ENCODE data around the gene EMC1.

EMC1 gene

GRCh38 chr1:19202396-19202795, 48.9 kb downstream of the EMC1 start:
- Histone ChIP-seq H3K27ac (peak overlapping the region in 1 of 2 donors; percentile 0), H3K4me3 (no peak overlapping the region)
- TF ChIP-seq CTCF (IDR thresholded peaks at IDR 0.05), result no peak
- DNase-seq (ENCODE audit: low spot score), result no peak

- DNase-seq (ENCODE audit: low spot score), result no peak
- no peak for TF ChIP-seq CTCF (IDR thresholded peaks at IDR 0.05)
- Histone ChIP-seq H3K27ac (no peak overlapping the region), H3K4me3 (no peak overlapping the region)
These were observed 51.2 kb downstream of the EMC1 start for GRCh38 chr1:19199969-19200604.

- TF ChIP-seq CTCF (IDR thresholded peaks at IDR 0.05), result no peak
- no peak for DNase-seq (ENCODE audit: low spot score)
- no peak overlapping the region for H3K27ac ChIP-seq
- H3K4me3 ChIP-seq, result no peak overlapping the region
These were observed 51.9 kb downstream of the EMC1 start for GRCh38 chr1:19199329-19199968.

- no peak overlapping the region for H3K4me3 ChIP-seq
- no peak overlapping the region for H3K27ac ChIP-seq
- no peak for DNase-seq (ENCODE audit: low spot score)
- TF ChIP-seq CTCF (IDR thresholded peaks at IDR 0.05), result no peak
These were observed 52.5 kb downstream of the EMC1 start for GRCh38 chr1:19198820-19199219.

GRCh38 chr1:19197845-19198244, 53.5 kb downstream of the EMC1 start:
- Histone ChIP-seq H3K4me3 (no peak overlapping the region), H3K27ac (no peak overlapping the region)
- no peak for TF ChIP-seq CTCF (IDR thresholded peaks at IDR 0.05)
- DNase-seq (ENCODE audit: low spot score), result no peak

- DNase-seq (ENCODE audit: low spot score), result no peak
- Histone ChIP-seq H3K4me3 (no peak overlapping the region), H3K27ac (no peak overlapping the region)
- no peak for TF ChIP-seq CTCF (IDR thresholded peaks at IDR 0.05)
These were observed 55.0 kb downstream of the EMC1 start for GRCh38 chr1:19196331-19196730.

- TF ChIP-seq CTCF (IDR thresholded peaks at IDR 0.05), result no peak
- Histone ChIP-seq H3K27ac (no peak overlapping the region), H3K4me3 (no peak overlapping the region)
- no peak for DNase-seq (ENCODE audit: low spot score)
These were observed 58.3 kb downstream of the EMC1 start for GRCh38 chr1:19193004-19193403.

Measured in coronary artery (tissue), 2 donors.